Central memory CD4-positive, alpha-beta T cell (primary cell): ENCODE measurements around the gene FOXJ2.
"Not testable (repeated sequence)": the region's sequence is repeated elsewhere in the genome, so short reads cannot be mapped to it uniquely, and the experiment has no call there.

Source experiments
- DNase-seq: peaks from one replicate; pipeline ENCODE4 v3.0.0; 2022

The FOXJ2 gene

DNA sequence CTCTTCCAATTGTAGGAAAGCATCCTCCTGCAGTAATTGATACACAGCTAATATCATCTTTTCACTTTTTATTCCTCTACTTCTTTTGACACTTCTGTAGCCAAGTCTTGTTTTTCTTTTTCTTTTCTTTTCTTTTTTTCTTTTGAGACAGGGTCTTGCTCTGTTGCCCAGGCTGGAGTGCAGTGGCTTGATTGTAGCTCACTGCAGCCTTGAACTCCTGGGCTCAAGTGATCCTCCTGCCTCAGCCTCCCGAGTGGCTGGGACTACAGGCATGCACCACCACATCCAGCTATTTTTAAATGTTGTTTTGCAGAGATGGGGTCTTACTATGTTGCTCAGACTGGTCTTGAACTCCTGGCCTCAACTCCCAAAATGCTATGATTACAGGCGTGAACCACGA lies 39.3 kb downstream of the FOXJ2 start:
- not testable (repeated sequence) for DNase-seq

DNA sequence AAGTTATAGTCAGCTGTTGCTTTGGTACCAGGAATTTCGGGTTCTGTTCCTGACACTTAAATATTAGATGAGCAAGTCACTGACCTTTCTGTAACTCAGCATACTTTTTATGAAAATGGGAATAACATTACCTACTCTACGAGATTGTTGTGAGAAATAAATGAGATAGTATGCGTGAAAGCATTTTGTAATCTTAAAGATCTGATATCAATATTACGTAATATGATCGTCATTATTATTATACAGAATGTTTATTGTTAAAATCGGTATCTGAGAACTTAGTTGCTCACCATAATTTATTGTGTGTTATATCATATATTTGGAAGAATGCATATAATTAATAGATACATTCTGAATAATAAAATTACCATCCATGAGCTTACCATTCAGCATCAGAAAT lies 43.4 kb downstream of the FOXJ2 start:
- no peak for DNase-seq

DNA sequence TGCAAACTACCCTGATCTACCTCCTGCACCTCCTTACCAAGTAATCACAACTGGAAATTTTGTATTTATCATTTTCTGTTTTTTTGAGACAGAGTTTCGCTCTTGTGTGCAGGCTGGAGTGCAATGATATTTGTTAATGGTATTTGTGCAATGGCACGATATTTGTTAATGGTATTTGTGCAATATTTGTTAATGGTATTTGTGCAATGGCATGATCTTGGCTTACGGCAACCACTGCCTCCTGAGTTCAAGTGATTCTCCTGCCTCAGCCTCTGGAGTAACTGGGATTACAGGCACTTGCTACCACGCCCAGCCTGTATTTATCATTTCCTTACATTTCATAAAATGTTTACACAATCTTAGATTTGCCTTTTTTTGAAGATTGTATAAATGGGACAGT lies 43.9 kb downstream of the FOXJ2 start:
- DNase-seq, result no peak

DNA sequence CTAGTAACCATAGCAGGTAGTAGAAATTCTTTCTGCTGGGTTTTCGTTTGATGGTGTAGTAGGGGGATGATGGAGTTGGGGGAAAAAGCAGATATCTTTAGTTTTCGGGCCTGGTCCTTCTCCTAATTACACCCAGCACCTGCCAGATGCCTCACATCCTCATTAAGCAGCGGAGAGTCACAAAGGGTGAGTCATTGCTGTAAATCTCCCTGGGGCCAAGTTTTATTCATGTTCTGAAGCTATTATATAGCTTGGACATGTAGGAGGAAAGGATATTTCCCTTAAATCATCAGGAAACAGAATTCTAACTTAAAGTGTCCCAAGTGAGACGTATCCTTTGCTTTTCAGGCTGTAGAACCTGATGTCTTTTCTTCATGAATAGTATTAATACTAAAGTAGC lies 44.7 kb downstream of the FOXJ2 start:
- DNase-seq, result no peak

DNA sequence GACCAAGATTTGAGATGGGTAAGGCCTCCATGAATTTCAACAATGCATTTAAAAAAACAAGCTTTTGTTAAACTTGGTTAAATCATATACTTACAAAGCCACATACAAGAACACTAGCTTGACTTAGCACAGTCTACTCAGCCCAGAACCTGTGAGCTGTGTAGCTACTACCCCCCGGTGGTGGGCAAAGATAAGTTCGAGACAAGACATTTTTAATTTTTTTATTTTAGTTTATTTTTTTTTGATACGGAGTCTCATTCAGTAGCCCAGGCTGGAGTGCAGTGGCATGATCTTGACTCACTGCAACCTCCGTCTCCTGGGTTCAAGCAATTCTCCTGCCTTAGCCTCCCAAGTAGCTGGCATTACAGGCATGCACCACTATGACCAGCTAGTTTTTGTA lies 45.9 kb downstream of the FOXJ2 start:
- DNase-seq, result peak; percentile 75

DNA sequence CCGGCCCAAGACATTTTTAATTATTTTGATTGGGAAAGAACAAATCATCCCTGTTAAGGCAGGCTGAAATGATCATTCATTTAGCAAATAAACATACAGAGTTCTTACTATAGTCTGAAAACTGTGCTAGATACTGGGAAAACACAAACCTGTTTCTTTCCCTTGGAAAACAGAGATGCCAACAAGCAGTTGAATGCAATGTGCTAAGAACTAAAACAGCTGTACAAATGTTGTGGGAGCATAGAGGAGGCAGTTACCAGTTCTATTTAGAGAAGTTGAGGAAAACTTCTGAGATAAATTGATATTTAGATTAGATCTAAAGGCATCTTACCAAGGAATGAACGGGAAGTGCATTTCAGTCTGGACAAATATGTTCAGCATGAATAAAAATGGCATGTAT lies 46.4 kb downstream of the FOXJ2 start:
- no peak for DNase-seq

DNA sequence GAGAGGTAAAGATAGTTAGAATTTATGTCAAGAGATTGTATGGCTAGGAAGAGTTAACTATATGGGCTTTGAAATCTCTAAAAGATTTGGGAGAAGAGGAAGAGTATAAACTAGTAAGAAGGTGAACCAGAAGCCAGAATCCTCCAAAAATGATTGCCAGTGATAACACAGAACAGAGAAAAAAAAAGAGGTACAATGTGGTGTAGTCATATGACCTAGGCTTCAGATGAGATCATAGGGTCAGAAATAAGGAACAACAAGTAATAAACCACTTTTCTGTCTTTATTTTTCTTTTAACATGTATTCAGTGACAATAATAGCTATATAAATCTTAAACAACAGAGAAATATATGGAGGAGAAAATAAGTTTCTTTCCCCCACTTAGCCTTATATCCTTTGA lies 47.6 kb downstream of the FOXJ2 start:
- DNase-seq, result peak; percentile 12

DNA sequence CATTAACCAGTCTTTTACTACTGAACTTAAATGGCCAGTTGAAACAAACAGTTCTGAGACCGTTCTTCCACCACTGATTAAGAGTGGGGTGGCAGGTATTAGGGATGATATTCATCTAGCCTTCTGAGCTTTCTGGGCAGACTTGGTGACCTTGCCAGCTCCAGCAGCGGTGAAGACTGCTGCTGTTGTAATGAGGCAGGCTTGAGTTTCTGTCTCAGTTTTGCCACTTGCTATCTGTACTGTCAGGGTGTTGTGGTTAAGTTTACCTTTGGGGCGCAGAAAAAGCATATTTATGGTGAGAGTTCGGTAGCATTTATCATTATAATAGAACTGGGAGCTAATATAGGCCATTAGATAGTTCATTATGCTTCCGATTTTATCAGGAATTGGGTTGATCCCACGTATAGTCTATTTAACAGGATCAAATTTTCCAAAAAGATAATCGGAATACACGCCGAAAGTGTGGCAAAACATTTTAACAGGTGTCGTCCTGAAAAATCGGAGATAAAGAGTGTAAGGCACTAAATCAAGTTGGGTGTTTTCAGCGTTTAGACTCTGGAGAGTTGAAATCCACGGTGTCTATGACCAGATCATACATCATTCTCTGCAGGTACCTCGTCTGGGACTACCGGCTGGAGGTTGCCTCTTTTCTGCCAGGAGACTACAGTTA lies 48.9 kb downstream of the FOXJ2 start:
- peak; percentile 32 for DNase-seq

DNA sequence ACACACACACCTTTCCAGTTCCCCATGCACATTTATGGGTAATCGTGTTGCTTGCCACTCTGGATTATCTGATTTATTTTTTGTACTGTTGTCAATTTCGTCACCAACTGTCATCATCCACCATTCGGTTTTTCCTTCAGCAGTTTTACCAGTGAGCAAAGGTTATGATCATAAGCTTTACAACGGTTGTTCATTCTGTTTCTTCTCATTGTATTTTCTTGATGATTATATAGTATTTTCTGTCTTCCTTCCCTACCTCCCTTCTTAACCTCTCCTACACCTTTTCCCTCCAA lies 50.2 kb downstream of the FOXJ2 start:
- DNase-seq, result peak; percentile 8

DNA sequence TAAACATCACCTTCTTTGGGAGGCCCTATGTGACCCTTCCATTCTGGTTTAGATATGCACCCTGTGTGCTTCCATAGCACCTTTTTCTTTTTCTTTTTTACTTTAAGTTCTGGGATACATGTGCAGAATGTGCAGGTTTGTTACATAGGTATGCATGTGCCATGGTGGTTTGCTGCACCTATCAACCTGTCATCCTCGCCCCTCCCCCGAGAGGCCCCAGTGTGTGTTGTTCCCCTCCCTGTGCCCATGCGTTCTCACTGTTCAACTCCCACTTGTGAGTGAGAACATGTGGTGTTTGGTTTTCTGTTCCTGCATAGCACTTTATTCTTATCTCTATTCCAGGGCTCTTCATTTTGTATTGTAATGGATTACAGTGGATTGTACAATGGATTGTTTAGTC lies 51.8 kb downstream of the FOXJ2 start:
- not testable (repeated sequence) for DNase-seq

DNA sequence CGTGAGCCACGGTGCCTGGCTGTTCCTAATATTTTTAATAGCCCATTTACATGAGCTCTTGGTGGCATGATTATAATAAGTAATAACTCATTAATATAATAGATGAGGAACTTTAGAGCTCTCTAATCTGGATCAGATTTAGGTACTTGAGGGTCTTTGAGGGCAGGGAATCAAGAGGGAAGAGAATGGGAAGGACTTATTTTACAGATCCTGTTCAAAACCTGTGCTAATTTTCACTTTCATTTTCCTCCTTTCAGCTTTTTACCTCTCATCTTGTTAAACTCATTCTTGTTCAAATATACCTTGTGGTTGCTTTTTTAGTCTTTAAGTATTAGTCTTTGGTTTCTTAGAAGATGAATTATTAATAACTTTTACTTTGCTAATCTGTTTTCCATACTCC lies 55.1 kb downstream of the FOXJ2 start:
- DNase-seq, result peak; percentile 6

DNA sequence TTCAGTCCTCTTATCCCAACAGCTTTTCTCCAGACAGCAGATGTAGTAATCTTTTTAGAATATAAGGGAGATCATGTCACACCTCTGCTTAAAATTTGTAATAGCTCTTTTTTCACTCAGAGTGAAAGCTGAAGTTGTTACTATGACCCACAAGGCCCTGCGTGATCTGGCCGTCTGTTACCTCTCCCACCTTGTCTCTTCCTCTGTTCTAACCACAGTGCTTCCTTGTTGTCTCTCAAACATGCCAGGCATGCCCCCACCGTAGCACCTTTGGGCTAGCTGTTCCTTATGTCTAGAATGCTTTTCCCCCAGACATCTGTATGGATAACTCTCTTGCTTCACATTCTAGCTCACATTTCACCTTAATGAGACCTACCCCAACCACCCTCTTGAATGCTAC lies 56.1 kb downstream of the FOXJ2 start:
- peak; percentile 56 for DNase-seq

DNA sequence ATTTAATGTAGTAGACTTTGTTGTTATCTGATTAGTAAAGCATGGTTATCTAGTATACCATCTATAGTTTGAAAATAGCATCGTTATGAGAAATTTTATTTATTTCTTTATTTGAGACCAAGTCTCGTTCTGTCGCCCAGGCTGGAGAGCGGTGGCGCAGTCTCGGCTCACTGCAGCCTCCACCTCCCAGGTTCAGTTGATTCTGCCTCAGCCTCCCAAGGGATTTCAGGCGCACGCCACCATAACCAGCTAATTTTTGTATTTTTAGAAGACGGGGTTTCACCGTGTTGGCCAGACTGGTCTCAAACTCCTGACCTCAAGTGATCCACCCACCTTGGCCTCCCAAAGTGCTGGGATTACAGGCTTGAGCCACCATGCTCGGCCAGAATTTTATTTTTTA lies 56.8 kb downstream of the FOXJ2 start:
- DNase-seq, result not testable (repeated sequence)

DNA sequence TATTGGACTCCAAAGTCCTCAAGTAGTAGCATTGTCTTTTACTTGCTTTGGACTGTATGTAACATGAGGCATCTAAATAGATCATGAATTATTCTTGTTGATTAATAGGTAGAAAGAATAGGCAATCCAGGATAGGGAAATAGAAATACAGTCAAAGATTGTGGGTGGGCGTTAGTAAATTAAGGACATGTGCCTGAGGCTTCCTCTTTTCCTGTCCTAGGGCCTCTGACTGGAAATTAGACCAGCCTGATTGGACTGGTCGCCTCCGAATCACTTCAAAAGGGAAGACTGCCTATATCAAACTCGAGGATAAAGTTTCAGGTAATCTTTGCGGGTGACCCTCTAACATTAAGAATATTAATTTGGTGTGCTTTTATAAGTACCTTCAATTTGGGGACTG lies 57.2 kb downstream of the FOXJ2 start:
- no peak for DNase-seq

DNA sequence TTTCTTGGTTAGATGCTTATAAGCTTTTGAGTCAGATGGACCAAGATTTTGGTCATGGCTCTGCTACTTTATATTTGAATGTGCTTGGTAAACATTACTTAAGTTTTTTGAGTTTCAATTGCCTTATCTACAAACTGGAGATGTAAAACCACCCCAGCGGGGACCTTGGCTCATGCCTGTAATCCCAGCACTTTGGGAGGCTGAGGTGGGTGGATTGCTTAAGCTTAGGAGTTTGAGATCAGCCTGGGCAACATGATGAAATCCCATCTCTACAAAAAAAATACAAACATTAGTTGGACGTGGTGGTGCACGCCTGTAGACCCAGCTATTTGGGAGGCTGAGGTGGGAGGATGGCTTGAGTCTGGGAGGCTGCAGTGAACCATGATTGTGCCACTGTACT lies 60.8 kb downstream of the FOXJ2 start:
- no peak for DNase-seq

DNA sequence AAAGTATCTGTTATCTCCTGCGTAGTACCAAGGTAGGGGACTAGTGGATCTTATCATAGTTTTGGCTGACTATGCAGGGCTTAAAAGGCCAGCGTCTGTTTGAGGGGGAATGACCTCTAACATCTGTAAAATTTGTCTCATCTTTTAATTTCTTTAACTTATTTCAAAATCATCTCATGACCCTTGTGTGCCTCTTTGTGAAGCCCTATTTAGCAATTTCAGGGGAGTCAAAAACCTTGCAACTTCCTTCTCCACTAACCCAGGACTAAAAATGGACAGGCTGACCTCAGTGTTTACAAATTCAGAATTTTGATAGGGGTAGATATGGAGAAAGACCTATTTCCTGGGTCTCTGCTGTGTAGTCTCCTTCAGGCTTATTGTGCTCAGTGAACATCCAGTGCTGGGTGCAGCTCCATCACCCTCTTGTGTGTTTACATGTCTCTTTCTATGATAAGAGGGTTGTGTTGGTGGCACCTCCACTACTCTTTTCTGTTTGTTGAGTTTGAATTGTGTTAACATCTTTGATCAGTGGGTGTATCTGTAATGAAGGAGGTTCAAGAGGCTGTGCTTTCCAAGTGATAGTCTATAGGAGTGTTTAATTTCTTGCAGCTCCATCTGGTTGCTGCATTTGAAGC lies 63.9 kb downstream of the FOXJ2 start:
- DNase-seq, result no peak

DNA sequence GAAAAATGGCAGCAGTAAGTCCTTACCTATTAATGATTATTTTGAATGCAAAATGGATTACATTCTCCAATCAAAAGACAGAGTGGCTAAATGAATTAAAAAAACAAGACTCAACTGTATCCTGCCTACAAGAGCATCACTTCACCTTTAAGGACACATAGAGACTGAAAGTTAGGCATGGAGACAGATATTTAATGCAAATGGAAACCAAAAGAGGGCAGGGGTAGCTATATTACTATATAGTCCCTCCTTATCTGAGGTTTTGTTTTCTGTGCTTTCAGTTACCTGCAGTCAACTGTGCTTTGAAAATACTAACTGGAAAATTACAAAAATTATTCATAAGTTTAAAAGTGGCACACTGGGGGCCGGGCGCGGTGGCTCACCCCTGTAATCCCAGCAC lies 66.7 kb downstream of the FOXJ2 start:
- DNase-seq, result no peak
